ENCODE measurements around the gene HYKK. TPM values are rescaled to one million over a fixed set of nuclear protein-coding genes. Genes with fewer than 3 reads are reported as not detected.

HYKK gene
- total RNA-seq, 1 donor from 2014 or later, result 10.2 TPM

DNA sequence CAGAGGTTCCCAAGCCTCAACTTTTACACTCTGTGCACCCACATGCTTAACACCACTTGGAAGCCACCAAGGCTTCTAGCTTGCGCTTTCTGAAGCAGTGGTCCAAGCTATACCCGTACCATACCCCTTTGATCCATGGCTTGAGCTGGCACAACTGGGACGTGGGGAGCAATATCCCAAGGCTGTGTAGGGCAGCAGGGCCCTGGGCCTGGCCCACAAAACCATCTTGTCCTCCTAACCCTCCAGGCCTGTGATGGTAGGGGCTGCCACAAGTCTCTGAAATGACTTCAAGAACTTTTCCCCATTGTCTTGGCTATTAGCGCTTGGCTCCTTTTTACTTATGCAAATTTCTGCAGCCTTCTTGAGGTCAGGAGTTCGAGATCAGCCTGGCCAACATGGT lies 16.9 kb downstream of the HYKK start:
- Histone ChIP-seq H3K4me1 (peaks cover 5% of the 10 kb centered on the region), H3K9me3 (ENCODE audit: low read depth) (no peaks in the 10 kb centered on the region), H3K79me2 (ENCODE audit: low read depth) (no peaks in the 10 kb centered on the region), H3K36me3 (no peaks in the 10 kb centered on the region), H3F3A (ENCODE audit: low read depth) (no peaks in the 10 kb centered on the region), H2AFZ (replicated peaks) (no peak overlapping the region), H3K27me3 (no peaks in the 10 kb centered on the region), H3K27ac (no peak overlapping the region), H3K9ac (no peak overlapping the region), H4K20me1 (ENCODE audit: low read depth) (no peaks in the 10 kb centered on the region), H3K4me3 (no peak overlapping the region), H3K4me2 (no peak overlapping the region)
- Mint-ChIP-seq H3K27me3 (ENCODE audit: insufficient read depth, low read depth) (peaks cover 9% of the 10 kb centered on the region), H3K4me1 (no peaks in the 10 kb centered on the region), H3K36me3 (no peaks in the 10 kb centered on the region), H3K9me3 (peaks cover 8% of the 10 kb centered on the region), H3K27ac (no peak overlapping the region), H3K4me3 (no peak overlapping the region)
- TF ChIP-seq, protein P1, sequence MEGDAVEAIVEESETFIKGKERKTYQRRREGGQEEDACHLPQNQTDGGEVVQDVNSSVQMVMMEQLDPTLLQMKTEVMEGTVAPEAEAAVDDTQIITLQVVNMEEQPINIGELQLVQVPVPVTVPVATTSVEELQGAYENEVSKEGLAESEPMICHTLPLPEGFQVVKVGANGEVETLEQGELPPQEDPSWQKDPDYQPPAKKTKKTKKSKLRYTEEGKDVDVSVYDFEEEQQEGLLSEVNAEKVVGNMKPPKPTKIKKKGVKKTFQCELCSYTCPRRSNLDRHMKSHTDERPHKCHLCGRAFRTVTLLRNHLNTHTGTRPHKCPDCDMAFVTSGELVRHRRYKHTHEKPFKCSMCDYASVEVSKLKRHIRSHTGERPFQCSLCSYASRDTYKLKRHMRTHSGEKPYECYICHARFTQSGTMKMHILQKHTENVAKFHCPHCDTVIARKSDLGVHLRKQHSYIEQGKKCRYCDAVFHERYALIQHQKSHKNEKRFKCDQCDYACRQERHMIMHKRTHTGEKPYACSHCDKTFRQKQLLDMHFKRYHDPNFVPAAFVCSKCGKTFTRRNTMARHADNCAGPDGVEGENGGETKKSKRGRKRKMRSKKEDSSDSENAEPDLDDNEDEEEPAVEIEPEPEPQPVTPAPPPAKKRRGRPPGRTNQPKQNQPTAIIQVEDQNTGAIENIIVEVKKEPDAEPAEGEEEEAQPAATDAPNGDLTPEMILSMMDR (IDR thresholded peaks at IDR 0.05), result no peak
- TF ChIP-seq EZH2phosphoT487 (IDR thresholded peaks at IDR 0.05) (no peak), EZH2 (IDR thresholded peaks at IDR 0.05) (no peak)
- no peak for DNase-seq (ENCODE audit: low spot score)

DNA sequence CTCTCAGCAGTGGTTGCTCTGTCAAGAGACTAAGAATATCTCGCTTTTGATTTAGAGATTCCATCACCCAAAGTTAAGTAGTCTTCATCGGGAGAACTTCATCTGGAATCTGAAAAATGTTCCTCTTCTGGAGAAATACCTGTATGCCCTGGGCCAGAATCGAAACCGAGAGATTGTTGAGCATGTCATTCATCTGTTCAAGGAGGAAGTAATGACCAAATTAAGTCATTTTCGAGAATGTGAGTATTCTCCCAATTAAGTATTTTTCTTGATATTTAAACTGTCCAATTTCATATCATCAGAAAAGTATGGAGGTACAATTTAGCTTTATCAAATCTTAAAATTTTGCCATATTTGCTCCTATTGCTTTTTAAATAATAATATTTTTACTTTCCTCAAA lies 19.9 kb downstream of the HYKK start:
- no peak overlapping the region for H3K4me2 ChIP-seq
- H3K27ac Mint-ChIP-seq, result no peak overlapping the region
- H3K36me3 Mint-ChIP-seq, result no peaks in the 10 kb centered on the region
- no peak overlapping the region for H3K4me3 ChIP-seq
- no peak for TF ChIP-seq EZH2phosphoT487 (IDR thresholded peaks at IDR 0.05)
- TF ChIP-seq, protein P1 (IDR thresholded peaks at IDR 0.05), result no peak
- no peak for TF ChIP-seq EZH2 (IDR thresholded peaks at IDR 0.05)
- H3F3A ChIP-seq (ENCODE audit: low read depth), result no peaks in the 10 kb centered on the region
- no peak overlapping the region for H3K9ac ChIP-seq
- H3K27me3 Mint-ChIP-seq (ENCODE audit: insufficient read depth, low read depth), result peaks cover 13% of the 10 kb centered on the region
- H3K4me1 ChIP-seq, result no peaks in the 10 kb centered on the region
- no peak overlapping the region for H3K4me3 Mint-ChIP-seq
- no peak overlapping the region for H3K27ac ChIP-seq
- no peaks in the 10 kb centered on the region for H4K20me1 ChIP-seq (ENCODE audit: low read depth)
- no peaks in the 10 kb centered on the region for H3K9me3 ChIP-seq (ENCODE audit: low read depth)
- no peak for DNase-seq (ENCODE audit: low spot score)
- H3K4me1 Mint-ChIP-seq, result no peaks in the 10 kb centered on the region
- H3K9me3 Mint-ChIP-seq, result peaks cover 8% of the 10 kb centered on the region
- no peaks in the 10 kb centered on the region for H3K79me2 ChIP-seq (ENCODE audit: low read depth)
- no peaks in the 10 kb centered on the region for H3K36me3 ChIP-seq
- H3K27me3 ChIP-seq, result no peaks in the 10 kb centered on the region
- no peak overlapping the region for H2AFZ ChIP-seq (replicated peaks)

DNA sequence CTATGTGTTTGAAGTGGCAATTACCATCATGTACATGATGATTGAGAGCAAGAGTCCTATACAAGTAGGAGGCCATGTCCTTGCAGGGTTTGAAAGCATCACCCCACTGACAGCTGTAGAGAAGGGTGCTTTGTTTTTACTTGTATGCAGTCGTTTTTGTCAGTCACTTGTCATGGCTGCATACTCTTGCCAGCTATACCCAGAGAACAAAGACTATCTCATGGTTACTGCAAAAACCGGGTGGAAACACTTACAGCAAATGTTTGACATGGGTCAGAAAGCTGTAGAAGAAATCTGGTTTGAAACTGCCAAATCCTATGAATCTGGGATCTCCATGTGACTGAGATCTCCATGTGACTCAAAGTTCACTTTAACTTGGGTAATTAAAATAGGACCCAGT lies 26.0 kb downstream of the HYKK start:
- no peaks in the 10 kb centered on the region for H3K79me2 ChIP-seq (ENCODE audit: low read depth)
- no peaks in the 10 kb centered on the region for H3K36me3 ChIP-seq
- H3K9me3 ChIP-seq (ENCODE audit: low read depth), result no peaks in the 10 kb centered on the region
- no peaks in the 10 kb centered on the region for H3F3A ChIP-seq (ENCODE audit: low read depth)
- H3K9ac ChIP-seq, result no peak overlapping the region
- H3K4me2 ChIP-seq, result no peak overlapping the region
- peaks cover 8% of the 10 kb centered on the region for H3K27me3 Mint-ChIP-seq (ENCODE audit: insufficient read depth, low read depth)
- H4K20me1 ChIP-seq (ENCODE audit: low read depth), result no peaks in the 10 kb centered on the region
- H3K4me1 Mint-ChIP-seq, result no peaks in the 10 kb centered on the region
- H3K4me3 ChIP-seq, result no peak overlapping the region
- H3K27ac Mint-ChIP-seq, result no peak overlapping the region
- no peaks in the 10 kb centered on the region for H3K4me1 ChIP-seq
- H3K27me3 ChIP-seq, result no peaks in the 10 kb centered on the region
- no peak for DNase-seq (ENCODE audit: low spot score)
- no peaks in the 10 kb centered on the region for H3K36me3 Mint-ChIP-seq
- no peak overlapping the region for H3K27ac ChIP-seq
- H2AFZ ChIP-seq (replicated peaks), result no peak overlapping the region
- TF ChIP-seq, protein P1 (IDR thresholded peaks at IDR 0.05), result no peak
- TF ChIP-seq EZH2phosphoT487 (IDR thresholded peaks at IDR 0.05), result no peak
- TF ChIP-seq EZH2 (IDR thresholded peaks at IDR 0.05), result no peak
- H3K4me3 Mint-ChIP-seq, result no peak overlapping the region
- H3K9me3 Mint-ChIP-seq, result no peaks in the 10 kb centered on the region

All from neural progenitor cell (in vitro differentiated cells).